ENCODE results near the gene HMCN1.
A peak's percentile ranks its signal among the peaks of the same experiment; 100 is the strongest.

HMCN1 gene

DNA sequence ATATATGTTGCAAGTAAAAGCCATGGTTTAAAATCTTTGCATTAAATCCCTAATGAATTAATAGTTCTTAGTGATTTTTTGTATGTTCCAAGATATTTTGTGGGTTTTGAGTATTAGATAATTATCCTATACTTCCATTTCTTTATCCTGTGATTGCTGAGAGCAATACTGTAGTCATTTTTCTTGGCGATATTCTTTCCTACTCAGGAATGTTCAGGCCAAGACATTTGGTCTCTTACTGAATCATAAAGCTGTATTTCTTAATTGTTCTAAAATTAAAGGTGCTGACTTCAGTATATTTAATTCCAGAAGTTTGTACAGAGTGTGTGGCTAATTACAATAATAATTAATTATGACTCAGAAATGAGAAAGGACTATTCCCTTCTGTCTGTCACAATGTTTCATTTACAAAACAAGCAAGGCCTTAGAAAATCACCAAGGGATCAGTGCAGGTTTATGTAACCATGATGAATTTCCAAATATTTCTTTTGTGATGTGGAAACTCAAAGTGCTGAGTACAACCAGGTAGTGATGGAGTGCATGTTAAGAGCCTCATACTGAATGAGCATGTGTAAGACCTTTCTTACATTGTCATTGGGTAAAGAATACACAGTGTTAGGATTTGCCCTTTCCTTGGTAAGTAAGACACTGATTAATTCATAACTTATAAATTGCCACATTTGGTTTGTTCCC lies 161.2 kb downstream of the HMCN1 start:
- no peak for DNase-seq

GRCh38 chr1:185896863-185897262 lies 162.7 kb downstream of the HMCN1 start:
- no peak for DNase-seq

DNA sequence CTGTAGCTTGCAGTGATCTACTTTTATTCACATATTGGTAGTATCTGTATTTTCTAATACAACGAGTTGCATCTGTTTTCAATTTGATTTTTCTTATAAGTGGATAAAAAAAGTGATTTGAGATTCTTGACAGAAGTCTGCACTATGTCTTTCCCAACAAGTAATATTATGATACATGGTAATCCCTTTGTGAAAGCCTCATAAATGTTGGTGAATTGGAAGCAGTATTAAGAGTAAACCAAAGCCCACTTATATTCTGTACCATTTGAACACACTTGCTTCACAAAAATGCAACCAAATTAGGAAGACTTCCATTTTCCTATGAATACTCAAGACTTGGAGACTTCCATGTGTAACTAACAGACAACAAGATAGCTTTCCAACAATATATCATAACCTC lies 172.0 kb downstream of the HMCN1 start:
- no peak for DNase-seq

DNA sequence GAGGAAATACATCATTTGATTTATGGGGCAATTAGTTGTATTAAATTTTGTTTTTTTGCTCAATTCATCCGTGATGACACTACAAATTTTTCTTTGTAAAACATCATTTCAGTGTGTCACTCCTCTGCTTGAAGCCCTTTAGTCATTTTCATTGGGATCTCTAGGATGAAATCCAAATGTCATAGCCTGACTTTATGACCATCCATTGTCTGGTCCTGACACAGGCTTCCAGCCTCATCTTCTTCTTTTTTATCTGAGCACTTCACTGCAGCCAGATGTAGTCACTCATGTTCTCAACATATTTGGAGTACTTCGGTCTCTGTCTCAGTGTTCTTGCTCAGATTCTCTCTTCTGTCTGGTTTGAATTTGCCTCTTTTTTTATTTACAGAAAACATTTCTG lies 173.1 kb downstream of the HMCN1 start:
- DNase-seq: no peak

- no peak for DNase-seq
Measured at GRCh38 chr1:185911978-185912377, 177.8 kb downstream of the HMCN1 start.

DNA sequence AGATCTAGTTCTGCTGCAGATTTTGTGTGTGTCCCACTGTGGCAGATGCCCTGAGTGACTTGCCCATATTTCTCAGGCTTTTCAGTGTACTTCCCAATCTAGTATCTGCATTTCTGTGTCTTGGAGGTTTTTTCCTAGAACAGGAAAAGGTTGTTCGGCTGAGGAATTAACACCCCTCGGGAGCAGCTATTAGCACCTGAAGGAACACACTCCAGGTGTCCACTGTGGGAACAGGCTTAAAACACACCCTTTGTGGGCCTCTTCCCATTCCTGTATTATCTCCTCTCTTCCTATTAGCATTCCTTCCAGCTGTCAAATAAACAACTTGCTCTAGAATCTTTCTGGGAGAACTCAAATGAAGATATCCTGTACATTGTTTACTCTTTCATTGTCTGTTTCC lies 178.3 kb downstream of the HMCN1 start:
- DNase-seq: no peak

DNA sequence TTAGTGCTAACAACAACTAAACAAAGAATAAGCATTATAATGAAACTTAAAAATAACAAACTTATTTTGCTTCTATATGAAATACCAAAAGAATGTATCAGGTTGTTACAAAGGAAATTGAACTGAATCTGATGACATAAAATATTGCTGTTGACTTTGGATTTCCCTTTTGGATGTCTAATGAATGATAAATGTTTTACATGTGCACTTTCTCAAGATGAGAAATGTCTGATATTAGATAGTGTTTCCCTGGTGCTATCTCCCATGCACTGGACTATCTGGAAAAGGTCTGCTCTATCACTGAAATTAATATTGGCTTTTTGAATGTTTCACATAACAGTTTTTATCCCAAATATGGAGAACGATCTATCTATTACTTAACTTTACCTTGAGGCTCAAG lies 179.9 kb downstream of the HMCN1 start:
- DNase-seq: no peak

DNA sequence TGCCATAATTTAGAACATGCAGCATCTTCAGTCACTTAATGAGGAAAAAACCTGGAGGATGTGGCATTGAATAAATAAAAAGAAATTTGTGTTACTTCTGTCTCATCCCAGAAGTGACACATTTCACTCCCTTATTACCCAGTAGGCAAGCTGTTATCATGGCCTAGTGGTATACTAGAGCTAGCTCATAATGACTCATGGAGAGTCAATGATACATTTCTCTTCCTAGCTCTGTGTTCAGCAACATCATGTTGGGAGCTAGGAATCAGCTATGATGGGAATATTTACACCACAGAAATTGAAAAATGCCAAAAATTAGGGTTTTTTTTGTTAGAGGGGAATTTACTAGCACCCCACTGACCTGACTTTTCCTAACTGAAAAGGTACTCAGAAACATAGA lies 182.7 kb downstream of the HMCN1 start:
- DNase-seq: no peak

DNA sequence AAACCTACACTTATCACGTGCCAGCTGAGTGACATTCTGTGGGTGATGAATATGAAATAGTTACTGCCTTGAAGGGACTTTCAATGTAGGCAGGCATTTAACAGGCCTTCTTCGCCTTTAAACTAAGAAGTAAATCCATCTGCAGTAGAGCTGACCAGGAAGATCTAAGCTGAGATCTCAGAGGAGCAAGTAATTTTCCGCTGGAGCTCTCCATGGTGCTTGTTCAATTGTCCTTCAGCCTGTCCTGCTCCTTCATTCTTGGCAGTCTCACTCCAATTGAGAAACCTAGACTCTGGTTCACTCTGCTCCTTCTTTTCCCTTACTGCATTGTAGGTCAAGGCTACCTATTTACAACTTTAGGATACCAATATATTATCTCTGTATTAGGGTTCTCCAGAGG lies 183.5 kb downstream of the HMCN1 start:
- DNase-seq: no peak

DNA sequence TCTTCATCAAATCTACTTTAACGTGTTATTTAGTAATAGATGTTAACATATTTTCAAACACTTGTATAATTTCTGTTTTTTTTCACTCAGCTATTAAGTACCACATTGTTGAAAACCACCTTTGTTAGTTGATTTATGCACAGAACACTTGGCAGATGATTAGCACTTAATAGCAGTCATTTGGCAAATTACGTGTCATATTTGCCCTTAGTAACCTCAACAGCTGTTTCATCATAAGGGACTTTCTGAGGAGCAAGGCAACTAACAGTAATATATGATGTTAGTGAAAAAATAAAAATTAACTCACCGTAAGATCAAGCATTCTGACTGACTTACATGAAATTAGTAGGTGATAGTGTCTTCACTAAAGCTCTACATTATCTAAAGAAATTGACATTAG lies 186.4 kb downstream of the HMCN1 start:
- no peak for DNase-seq

- no peak for DNase-seq
Measured at GRCh38 chr1:185921636-185922035, 187.4 kb downstream of the HMCN1 start.

DNA sequence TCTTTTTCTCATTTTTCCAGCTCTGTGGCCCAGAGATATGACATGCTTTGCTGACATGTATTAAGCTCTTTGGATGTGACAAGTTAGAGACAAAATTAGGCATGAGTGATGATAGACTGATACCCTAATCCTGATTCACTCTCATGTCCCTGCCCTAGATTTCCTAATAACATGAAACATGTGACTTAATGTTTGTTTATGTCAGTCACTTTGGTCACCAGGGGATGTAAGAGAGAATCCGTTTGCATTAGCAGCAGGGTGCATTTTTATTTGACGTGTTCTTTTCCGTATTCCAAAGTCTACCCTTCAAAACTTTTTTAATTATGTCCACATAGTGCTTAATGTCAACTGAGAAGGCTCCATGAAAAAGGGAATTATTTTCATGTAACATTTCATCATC lies 192.4 kb downstream of the HMCN1 start:
- no peak for DNase-seq

GRCh38 chr1:185929776-185930175 lies 195.6 kb downstream of the HMCN1 start:
- no peak for DNase-seq

DNA sequence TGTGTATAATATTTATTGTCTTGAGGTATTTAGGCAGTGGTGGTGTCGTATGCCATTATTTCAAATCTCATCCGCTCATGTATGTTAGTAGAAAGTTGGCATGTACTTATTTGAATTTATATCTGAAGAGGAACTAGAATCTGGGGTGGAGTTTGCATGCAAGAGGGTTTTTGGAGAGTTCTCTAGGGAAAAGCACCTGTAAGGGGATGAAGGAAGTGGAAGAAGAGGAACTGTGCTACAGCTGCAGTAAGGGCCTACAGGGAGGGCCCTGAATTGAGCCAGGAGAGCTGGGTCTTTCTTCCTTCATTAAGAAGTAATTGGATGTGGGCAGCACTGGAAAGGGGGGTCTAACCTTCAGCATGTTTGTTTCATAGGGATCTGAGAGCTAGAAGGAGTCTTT lies 197.2 kb downstream of the HMCN1 start:
- DNase-seq: no peak

DNA sequence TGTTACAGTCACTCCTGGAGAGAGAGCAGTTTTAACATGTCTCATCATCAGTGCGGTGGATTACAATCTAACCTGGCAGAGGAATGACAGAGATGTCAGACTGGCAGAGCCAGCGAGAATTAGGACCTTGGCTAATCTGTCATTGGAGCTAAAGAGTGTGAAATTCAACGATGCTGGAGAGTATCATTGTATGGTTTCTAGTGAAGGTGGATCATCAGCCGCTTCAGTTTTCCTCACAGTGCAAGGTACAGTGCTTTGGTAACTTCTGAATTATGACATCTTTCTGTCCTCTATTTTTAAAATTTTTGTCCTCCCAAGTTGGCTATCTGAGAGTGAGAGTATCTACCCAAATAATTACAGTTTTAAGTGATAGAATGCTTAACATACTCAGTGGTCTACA lies 199.4 kb downstream of the HMCN1 start:
- DNase-seq: no peak

DNA sequence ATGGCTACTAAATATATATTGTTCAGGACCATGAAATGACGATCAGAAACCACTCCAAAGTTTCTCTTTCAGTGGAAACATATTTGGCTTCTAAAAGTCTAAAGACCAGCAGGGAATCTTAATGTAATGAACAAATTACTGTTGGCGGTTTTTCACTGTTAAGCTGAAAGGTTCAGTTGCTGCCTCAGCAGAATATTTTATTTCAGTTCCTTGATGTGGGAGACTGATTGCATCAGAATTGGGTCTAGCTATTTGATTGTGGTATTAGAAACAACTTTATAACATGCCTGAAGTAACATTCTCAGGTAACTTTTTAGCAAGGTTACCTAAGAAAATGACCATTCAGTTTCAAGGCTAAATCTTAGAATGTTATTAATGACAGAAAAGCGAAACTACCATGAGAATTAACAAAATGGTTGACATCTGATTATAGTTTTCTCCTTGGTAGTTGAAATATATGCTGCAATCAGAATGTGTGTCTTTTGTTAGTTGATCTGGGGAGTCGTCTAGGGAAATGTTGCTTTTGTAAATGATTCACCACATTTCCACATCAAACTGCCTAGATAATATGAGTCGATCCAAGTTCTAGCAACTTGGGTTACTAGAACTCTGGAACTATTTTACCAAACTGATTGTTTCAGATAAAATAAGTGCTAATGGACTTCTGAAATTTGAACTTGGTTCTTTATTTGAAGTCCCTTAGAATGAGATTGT lies 200.4 kb downstream of the HMCN1 start:
- no peak for DNase-seq

GRCh38 chr1:185935360-185935759 lies 201.2 kb downstream of the HMCN1 start:
- no peak for DNase-seq

GRCh38 chr1:185936641-185937040 lies 202.4 kb downstream of the HMCN1 start:
- DNase-seq: peak in 1 of 56 donors; percentile 5

GRCh38 chr1:185938396-185938795 lies 204.2 kb downstream of the HMCN1 start:
- no peak for DNase-seq

- DNase-seq: no peak
Measured at GRCh38 chr1:185939142-185939541, 205.0 kb downstream of the HMCN1 start.

GRCh38 chr1:185942961-185943360 lies 208.8 kb downstream of the HMCN1 start:
- DNase-seq: no peak

GRCh38 chr1:185956881-185957280 lies 222.7 kb downstream of the HMCN1 start:
- DNase-seq: no peak

Measured in nucleus accumbens (tissue), 56 donors.